GM12878 (cell line): Measurements from ENCODE around the gene CYB5D1. TPM values are rescaled to one million over a fixed set of nuclear protein-coding genes. Genes with fewer than 3 reads are reported as not detected.

Experiments used
- ATAC-seq: fragments of 200-7000 bp; cut with Tn5 transposase; 3 replicates; pipeline ENCODE4 v1.9.1; 2020; ENCODE audit warnings: mild to moderate bottlenecking, moderate library complexity
- BruUV-seq: library from RNA; stranded (reverse); fragments of 400-500 nt; replicated peaks from 2 replicates; lab custom pipeline; 2021; lab: Mats Ljungman, UMichigan
- CTCF ChIA-PET: fragments of 300-600 bp; sonication (Branson Sonifier 250); formaldehyde crosslinking; extraction: SDS; loops from one replicate; lab custom pipeline; 2021; ENCODE audit warnings: inconsistent platforms; lab: Yijun Ruan, JAX
- POLR2A ChIA-PET: fragments of 350-600 bp; formaldehyde crosslinking; extraction: SDS; loops from one replicate; lab custom pipeline; 2021; ENCODE audit warnings: inconsistent platforms; lab: Charles Lee
- RAD21 ChIA-PET: fragments of 300-600 bp; sonication (Branson Sonifier 250); formaldehyde crosslinking; loops from one replicate; lab custom pipeline; 2023; ENCODE audit warnings: antibody characterized with exemption; ENCODE audit not compliant: unreplicated experiment; lab: Charles Lee
- SMC1A ChIA-PET: fragments of 300-600 bp; sonication (Branson Sonifier 250); formaldehyde crosslinking; loops from one replicate; lab custom pipeline; 2023; ENCODE audit not compliant: unreplicated experiment, uncharacterized antibody; lab: Charles Lee
- DNase-seq: peaks from one replicate; pipeline ENCODE4 v3.0.0-alpha.2; 2011; ENCODE audit warnings: low read depth, low spot score
- FAIRE-seq: peaks from 3 replicates; lab custom pipeline; 2011; peaks lifted over from hg19 to GRCh38; lab: Jason Lieb, UNC
- H2AFZ ChIP-seq: 2 replicates; pipeline ENCODE4 v1.6.0; 2011; ENCODE audit warnings: low read depth, low read length, control low read depth; ENCODE audit not compliant: control insufficient read depth
- H3K27ac ChIP-seq: 2 replicates; pipeline ENCODE4 v1.5.1; 2011; ENCODE audit warnings: control low read depth; ENCODE audit not compliant: control insufficient read depth, insufficient read depth
- H3K27me3 ChIP-seq, 2 experiments: replicated peaks in 1 of 2; 2 replicates each; pipeline versions ENCODE4 v1.6.0 to v1.6.1; 2011; ENCODE audit warnings: low read length in 1 of 2; ENCODE audit not compliant: control insufficient read depth in 2 of 2, insufficient read depth in 2 of 2
- H3K36me3 ChIP-seq, 2 experiments: 2 replicates each; pipeline ENCODE4 v1.5.1; 2011; ENCODE audit warnings: low read length in 1 of 2; ENCODE audit not compliant: control insufficient read depth in 2 of 2, insufficient read depth in 2 of 2
- H3K4me1 ChIP-seq: 2 replicates; pipeline ENCODE4 v1.6.1; 2011; ENCODE audit warnings: mild to moderate bottlenecking, low read length, moderate library complexity, mixed read lengths; ENCODE audit not compliant: control insufficient read depth, insufficient read depth
- H3K4me2 ChIP-seq: 2 replicates; pipeline ENCODE4 v1.6.0; 2011; ENCODE audit warnings: control low read depth; ENCODE audit not compliant: control insufficient read depth, insufficient read depth
- H3K4me3 ChIP-seq: fragments of 200-600 bp; sonication (generic); 2 replicates; pipeline ENCODE4 v1.5.1; 2016
- H3K79me2 ChIP-seq: 2 replicates; pipeline ENCODE4 v1.6.0; 2011; ENCODE audit warnings: low read length; ENCODE audit not compliant: control insufficient read depth, insufficient read depth
- H3K9ac ChIP-seq: 2 replicates; pipeline ENCODE4 v1.8.0; 2011; ENCODE audit warnings: low read length, control low read depth, mixed read lengths; ENCODE audit not compliant: control insufficient read depth, insufficient read depth
- H3K9me3 ChIP-seq: replicated peaks from 3 replicates; pipeline ENCODE4 v1.5.1; 2011; ENCODE audit warnings: mild to moderate bottlenecking, low read length; ENCODE audit not compliant: control insufficient read depth, insufficient read depth
- H4K20me1 ChIP-seq: 2 replicates; pipeline ENCODE4 v1.6.0; 2011; ENCODE audit not compliant: control insufficient read depth, insufficient read depth
- CBX3 ChIP-seq: fragments of 200-600 bp; sonication (generic); IDR thresholded peaks from 2 replicates; pipeline ENCODE4 v1.6.1; 2016; ENCODE audit warnings: low read depth, borderline replicate concordance
- HCFC1 ChIP-seq: fragments of 150-350 bp; IDR thresholded peaks from 2 replicates; pipeline ENCODE4 v1.6.1; 2014; ENCODE audit warnings: low read length
- IKZF1 ChIP-seq: fragments of 450-650 bp; conservative IDR thresholded peaks from 2 replicates; pipeline ENCODE4 v1.6.1; 2017; ENCODE audit warnings: antibody characterized with exemption, mild to moderate bottlenecking
- IRF3 ChIP-seq: fragments of 450-650 bp; IDR thresholded peaks from 2 replicates; pipeline ENCODE4 v1.6.1; 2014; ENCODE audit warnings: mild to moderate bottlenecking
- MTA2 ChIP-seq: fragments of 450-650 bp; IDR thresholded peaks from 2 replicates; pipeline ENCODE4 v1.6.1; 2016; ENCODE audit warnings: low read depth, mild to moderate bottlenecking, moderate library complexity
- NFXL1 ChIP-seq: fragments of 450-650 bp; IDR thresholded peaks from 2 replicates; pipeline ENCODE4 v1.6.1; 2017; ENCODE audit warnings: antibody characterized with exemption, mild to moderate bottlenecking, borderline replicate concordance
- NR2F1 ChIP-seq: fragments of 450-650 bp; conservative IDR thresholded peaks from 2 replicates; pipeline ENCODE4 v1.6.1; 2017; ENCODE audit warnings: mild to moderate bottlenecking
- RBBP5 ChIP-seq: fragments of 200-600 bp; sonication (generic); conservative IDR thresholded peaks from 2 replicates; pipeline ENCODE4 v1.6.1; 2016
- RELA ChIP-seq: fragments of 450-650 bp; IDR thresholded peaks from 2 replicates; pipeline ENCODE4 v1.8.0; 2014; ENCODE audit warnings: borderline replicate concordance; ENCODE audit not compliant: partially characterized antibody
- SMARCA5 ChIP-seq: fragments of 450-650 bp; IDR thresholded peaks from 2 replicates; pipeline ENCODE4 v1.6.1; 2017; ENCODE audit warnings: mild to moderate bottlenecking
- SREBF1 ChIP-seq: IDR thresholded peaks from 2 replicates; pipeline ENCODE4 v1.6.1; 2012; ENCODE audit warnings: mild to moderate bottlenecking, low read length
- SRF ChIP-seq, 2 experiments: IDR thresholded peaks; 2 replicates each; pipeline ENCODE4 v1.6.1; 2011; ENCODE audit warnings: low read depth in 2 of 2, low read length in 2 of 2, mild to moderate bottlenecking in 1 of 2, moderate library complexity in 1 of 2
- ZNF207 ChIP-seq: fragments of 450-650 bp; IDR thresholded peaks from 2 replicates; pipeline ENCODE4 v1.6.1; 2014; ENCODE audit warnings: antibody characterized with exemption, mild to moderate bottlenecking, borderline replicate concordance
- ZNF274 ChIP-seq: IDR thresholded peaks from one replicate; pipeline ENCODE4 v1.8.0; 2011; ENCODE audit not compliant: insufficient read length, insufficient read depth
- ZNF687 ChIP-seq: fragments of 450-650 bp; IDR thresholded peaks from 2 replicates; pipeline ENCODE4 v1.6.1; 2017; ENCODE audit warnings: mild to moderate bottlenecking, moderate library complexity
- WGBS: methylation state at CpG from one replicate; pipeline ENCODE4 v1.1.6; 2016; ENCODE audit warnings: low lambda C conversion rate; ENCODE audit not compliant: insufficient replicate concordance, insufficient coverage; ENCODE audit errors: missing lambda C conversion rate; 5-methylcytosine and 5-hydroxymethylcytosine counted together
- in situ Hi-C: fragments of 300-500 bp; cut with MboI; formaldehyde crosslinking; loops from 9 replicates; pipeline ENCODE4 v1.14.3; 2018; ENCODE audit warnings: mixed read lengths
- intact Hi-C: fragments of 100-400 bp; cut with micrococcal nuclease; formaldehyde crosslinking; loops from one replicate; pipeline ENCODE4 v1.14.2; 2022; ENCODE audit not compliant: unreplicated experiment
- polyA plus RNA-seq, 11 experiments: library from polyadenylated mRNA; depleted of rRNA in 4 of 11; unstranded in 6 of 11; stranded (reverse) in 5 of 11; fragments of >200 nt; fragmentation: Nextera tagmentation in 4 of 11; fragmentation: Illumina TruSeq in 1 of 11; extraction: Ambion mirVana in 4 of 11; extraction: Trizol in 1 of 11; gene quantifications; 1 replicate in 1 of 11; 2 replicates in 10 of 11; pipeline versions ENCODE4 v1.2.1 to v1.2.3, GENCODE V29; 2011 to 2016; ENCODE audit warnings: inconsistent platforms in 2 of 11, missing spikeins in 2 of 11, low read depth in 1 of 11
- total RNA-seq, 4 experiments: library from RNA; depleted of rRNA in 3 of 4; stranded (reverse); fragments of >200 nt in 3 of 4; fragmentation: Illumina TruSeq in 1 of 4; extraction: Trizol in 1 of 4; gene quantifications; 2 replicates each; pipeline versions ENCODE4 v1.2.1 to v1.2.3, GENCODE V29; 2013 to 2021
- TF ChIP-seq, protein P1 (sequence below): fragments of 450-650 bp; IDR thresholded peaks from 2 replicates; pipeline ENCODE4 v1.6.1; 2016; ENCODE audit warnings: mild to moderate bottlenecking
- TF ChIP-seq, protein P2 (sequence below): fragments of 450-650 bp; IDR thresholded peaks from 2 replicates; pipeline ENCODE4 v1.6.1; 2017; ENCODE audit warnings: low read depth, mild to moderate bottlenecking, moderate library complexity

CYB5D1 gene
- total and polyA plus RNA-seq, 10 of the 15 experiments (the other 5 are each of a cell fraction or from before 2014, with no cell fraction given), result 1.6 to 8.7 (median 6.4) TPM

DNA sequence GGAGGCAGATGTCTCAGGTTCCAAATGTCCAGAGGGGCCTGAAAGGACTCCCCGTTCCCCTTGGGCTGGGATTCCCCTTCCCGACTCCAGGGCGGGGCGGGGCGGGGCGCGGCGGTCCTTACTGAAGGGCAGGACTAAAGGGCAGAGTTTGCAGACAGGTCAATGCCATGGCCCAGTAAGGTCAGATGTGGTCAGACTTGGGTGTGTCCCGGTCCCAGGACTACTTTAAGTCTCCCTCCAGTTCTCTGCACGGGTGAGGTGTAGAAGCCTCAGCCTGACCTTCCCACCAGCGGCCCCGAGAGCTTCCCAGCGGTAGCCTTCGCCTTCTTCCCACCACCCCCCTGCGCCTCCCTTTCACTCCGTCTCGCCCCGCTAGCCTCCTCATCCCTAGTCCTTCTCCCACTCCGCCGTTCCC, 23.3 kb upstream of the CYB5D1 start:
- Histone ChIP-seq H3K4me1 (peaks cover 15% of the 10 kb centered on the region), H3K4me3 (peak overlapping the region; percentile 100), H3K36me3 (no peaks in the 10 kb centered on the region), H3K27me3 (peaks cover 0 to 1% of the 10 kb centered on the region in 2 experiments; a peak in 1 of 4 replicates), H4K20me1 (no peaks in the 10 kb centered on the region; the same call in 1 of the 2 replicates), H2AFZ (peak overlapping the region; percentile 83), H3K79me2 (peaks cover 28% of the 10 kb centered on the region), H3K27ac (peak overlapping the region; percentile 65), H3K4me2 (peak overlapping the region; percentile 91), H3K9me3 (no peaks in the 10 kb centered on the region), H3K9ac (peak overlapping the region; percentile 68)
- under 1% methylated on average over 20 of the region's 20 CpGs for WGBS
- ChIA-PET RAD21 (interaction anchor here (0.8 to 5.4 kb wide), 8 partner anchors 9 to 167 kb away, joined by 3 to 44 read pairs (median 4); partner anchors contain the start of genes CYB5D1, GUCY2D, NAA38 and TMEM88), SMC1A (interaction anchor here (0.6 to 3.3 kb wide), 9 partner anchors 9 to 103 kb away, joined by 3 to 22 read pairs (median 5); partner anchors contain the start of genes CNTROB, NAA38 and TRAPPC1), CTCF (interaction anchor here (0.6 to 5.9 kb wide), 20 partner anchors 10 to 479 kb away, joined by 3 to 57 read pairs (median 4); partner anchors contain the start of genes CYB5D1, NAA38, TMEM95 and TP53), POLR2A (interaction anchor here (0.6 to 4.9 kb wide), 9 partner anchors 9 to 461 kb away, joined by 3 to 49 read pairs (median 5); partner anchors contain the start of genes CYB5D1, NAA38, RNF227 and SLC25A35)
- BruUV-seq, result no TSS peak
- FAIRE-seq (no peak), ATAC-seq (peak; percentile 28), DNase-seq (no peak)
- in situ Hi-C loops, result no loop called here
- intact Hi-C loops, result no loop called here
- TF ChIP-seq, protein P1, sequence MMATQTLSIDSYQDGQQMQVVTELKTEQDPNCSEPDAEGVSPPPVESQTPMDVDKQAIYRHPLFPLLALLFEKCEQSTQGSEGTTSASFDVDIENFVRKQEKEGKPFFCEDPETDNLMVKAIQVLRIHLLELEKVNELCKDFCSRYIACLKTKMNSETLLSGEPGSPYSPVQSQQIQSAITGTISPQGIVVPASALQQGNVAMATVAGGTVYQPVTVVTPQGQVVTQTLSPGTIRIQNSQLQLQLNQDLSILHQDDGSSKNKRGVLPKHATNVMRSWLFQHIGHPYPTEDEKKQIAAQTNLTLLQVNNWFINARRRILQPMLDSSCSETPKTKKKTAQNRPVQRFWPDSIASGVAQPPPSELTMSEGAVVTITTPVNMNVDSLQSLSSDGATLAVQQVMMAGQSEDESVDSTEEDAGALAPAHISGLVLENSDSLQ, result no peak
- no peak for TF ChIP-seq ZNF687
- TF ChIP-seq HCFC1, result 0 out of 2 replicates have a peak, but pooled peaks have one; percentile 8
- no peak for TF ChIP-seq RBBP5
- TF ChIP-seq SREBF1, result no peak
- TF ChIP-seq, protein P2, sequence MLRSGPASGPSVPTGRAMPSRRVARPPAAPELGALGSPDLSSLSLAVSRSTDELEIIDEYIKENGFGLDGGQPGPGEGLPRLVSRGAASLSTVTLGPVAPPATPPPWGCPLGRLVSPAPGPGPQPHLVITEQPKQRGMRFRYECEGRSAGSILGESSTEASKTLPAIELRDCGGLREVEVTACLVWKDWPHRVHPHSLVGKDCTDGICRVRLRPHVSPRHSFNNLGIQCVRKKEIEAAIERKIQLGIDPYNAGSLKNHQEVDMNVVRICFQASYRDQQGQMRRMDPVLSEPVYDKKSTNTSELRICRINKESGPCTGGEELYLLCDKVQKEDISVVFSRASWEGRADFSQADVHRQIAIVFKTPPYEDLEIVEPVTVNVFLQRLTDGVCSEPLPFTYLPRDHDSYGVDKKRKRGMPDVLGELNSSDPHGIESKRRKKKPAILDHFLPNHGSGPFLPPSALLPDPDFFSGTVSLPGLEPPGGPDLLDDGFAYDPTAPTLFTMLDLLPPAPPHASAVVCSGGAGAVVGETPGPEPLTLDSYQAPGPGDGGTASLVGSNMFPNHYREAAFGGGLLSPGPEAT, result peak; percentile 6; the same call in 1 of the 2 replicates
- TF ChIP-seq RELA, result no peak
- no peak for TF ChIP-seq IRF3
- TF ChIP-seq SMARCA5, result no peak
- peak; percentile 85 for TF ChIP-seq NR2F1
- no peak for TF ChIP-seq ZNF274
- TF ChIP-seq ZNF207, result no peak
- no peak for TF ChIP-seq CBX3
- peak; percentile 12; the same call in 1 of the 2 replicates for TF ChIP-seq IKZF1
- TF ChIP-seq SRF (IDR thresholded peaks at IDR 0.05; ENCODE audit: low read depth in 2 of 2, low read length in 2 of 2), result no peak
- TF ChIP-seq MTA2, result 0 out of 2 replicates have a peak, but pooled peaks have one; percentile 8
- no peak for TF ChIP-seq NFXL1
